A375 (cell line): ENCODE measurements around the gene NIT1. TPM values are rescaled to one million over a fixed set of nuclear protein-coding genes. Genes with fewer than 3 reads are reported as not detected.

ENCODE experiments used
- small RNA-seq: library from RNA; depleted of rRNA; stranded (forward); fragments of <200 nt; gene quantifications from one replicate; pipeline ENCODE3, GENCODE V24; 2014
- total RNA-seq: library from RNA; depleted of rRNA; stranded (reverse); fragments of >200 nt; shearing (Covaris generic); gene quantifications from 2 replicates; pipeline ENCODE4 v1.2.3, GENCODE V29; 2014; rRNA removed

The NIT1 gene
- total RNA-seq, result 35.0 and 38.6 TPM in 2 replicates

DNA sequence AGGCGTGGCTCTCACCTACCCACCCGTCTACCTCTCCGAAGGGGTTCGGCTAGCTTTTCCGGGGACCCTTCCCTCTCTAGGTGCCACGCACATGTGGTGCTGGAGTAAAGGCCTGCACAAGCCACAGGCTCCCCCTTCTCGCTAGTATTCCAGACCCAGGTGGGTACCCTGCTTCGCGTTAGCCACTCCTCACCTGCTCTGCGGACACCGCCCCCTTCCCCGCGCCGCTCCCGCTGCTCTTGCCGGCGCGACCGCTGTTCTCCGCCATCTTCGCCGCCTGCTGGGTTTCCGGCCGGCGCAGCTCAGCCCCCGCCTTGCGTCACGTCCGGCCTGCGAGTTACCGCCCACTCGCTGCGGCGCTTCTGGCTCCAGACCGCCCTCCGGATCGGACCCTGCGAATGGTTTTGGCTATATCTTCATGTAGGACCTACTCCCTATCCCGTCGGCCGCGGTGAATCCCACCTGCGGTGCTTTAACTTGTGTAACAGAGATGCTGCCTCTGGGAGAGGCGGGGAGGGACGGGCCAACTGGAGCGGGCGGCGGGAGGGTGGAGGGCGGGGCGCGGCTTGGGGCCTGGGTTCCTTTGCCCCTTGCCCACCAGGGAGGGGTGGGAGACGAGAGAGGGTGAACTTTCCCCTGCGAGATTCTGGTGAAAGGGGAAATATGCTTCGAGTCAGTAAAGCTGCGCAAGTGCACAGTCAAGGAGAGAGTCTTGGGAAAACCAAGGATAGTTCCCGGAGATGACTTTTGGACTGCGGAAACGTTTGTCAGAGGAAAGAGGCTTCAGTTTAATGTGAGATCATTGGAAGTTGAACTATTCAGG lies at the start of gene NIT1, which contains the start of gene PFDN2:
Gene NIT1, plus strand, starts transcription at position 347 of the 823 bp plus-strand sequence. Its CDS starts 72 bp downstream, at position 419.
Gene PFDN2, minus strand, starts transcription at position 279 of the 823 bp plus-strand sequence. Its CDS starts 11 bp downstream, at position 268.

GRCh38 chr1:161069731-161070270 lies 48.1 kb upstream of the NIT1 start, which contains the start of gene ARHGAP30:
Gene ARHGAP30, minus strand, starts transcription at chr1:161069891. Its CDS starts 267 bp downstream, at chr1:161069624.

DNA sequence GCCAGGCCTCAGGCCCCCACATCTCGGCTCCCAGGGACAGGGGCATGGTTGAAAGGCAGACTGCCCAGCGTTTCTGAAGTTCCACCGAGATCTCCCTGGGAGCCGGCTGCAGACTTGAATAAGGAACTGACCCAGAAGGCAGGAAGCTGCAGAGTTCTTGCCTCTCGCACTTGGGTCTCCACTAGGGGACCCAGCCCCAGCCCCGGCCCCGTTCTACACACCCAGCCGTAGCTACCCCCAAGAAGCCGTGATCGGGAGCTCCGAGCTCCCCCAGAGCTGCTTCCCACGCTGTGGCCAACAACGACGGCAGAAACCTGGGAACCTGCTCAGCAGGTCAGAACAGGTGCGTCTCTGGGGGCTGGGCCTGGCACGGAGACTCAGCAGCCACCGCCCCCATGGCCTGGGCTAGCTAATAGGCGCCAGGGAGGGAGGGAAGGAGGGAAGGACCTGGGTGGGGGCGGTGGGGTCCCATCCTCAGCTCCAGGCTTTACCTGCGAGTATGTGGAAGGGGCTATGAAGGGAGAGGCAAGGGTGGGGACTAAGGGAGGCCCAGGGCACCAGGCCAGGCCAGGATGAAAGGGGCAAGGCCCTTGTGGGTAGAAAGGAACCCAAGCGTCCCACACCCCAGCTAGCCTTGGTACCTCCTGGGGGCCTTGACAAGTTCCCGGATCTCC lies 28.5 kb upstream of the NIT1 start, which contains the start of gene NECTIN4:
Gene NECTIN4, minus strand, starts transcription at position 308 of the 674 bp plus-strand sequence. Its CDS starts 262 bp downstream, at position 46.

DNA sequence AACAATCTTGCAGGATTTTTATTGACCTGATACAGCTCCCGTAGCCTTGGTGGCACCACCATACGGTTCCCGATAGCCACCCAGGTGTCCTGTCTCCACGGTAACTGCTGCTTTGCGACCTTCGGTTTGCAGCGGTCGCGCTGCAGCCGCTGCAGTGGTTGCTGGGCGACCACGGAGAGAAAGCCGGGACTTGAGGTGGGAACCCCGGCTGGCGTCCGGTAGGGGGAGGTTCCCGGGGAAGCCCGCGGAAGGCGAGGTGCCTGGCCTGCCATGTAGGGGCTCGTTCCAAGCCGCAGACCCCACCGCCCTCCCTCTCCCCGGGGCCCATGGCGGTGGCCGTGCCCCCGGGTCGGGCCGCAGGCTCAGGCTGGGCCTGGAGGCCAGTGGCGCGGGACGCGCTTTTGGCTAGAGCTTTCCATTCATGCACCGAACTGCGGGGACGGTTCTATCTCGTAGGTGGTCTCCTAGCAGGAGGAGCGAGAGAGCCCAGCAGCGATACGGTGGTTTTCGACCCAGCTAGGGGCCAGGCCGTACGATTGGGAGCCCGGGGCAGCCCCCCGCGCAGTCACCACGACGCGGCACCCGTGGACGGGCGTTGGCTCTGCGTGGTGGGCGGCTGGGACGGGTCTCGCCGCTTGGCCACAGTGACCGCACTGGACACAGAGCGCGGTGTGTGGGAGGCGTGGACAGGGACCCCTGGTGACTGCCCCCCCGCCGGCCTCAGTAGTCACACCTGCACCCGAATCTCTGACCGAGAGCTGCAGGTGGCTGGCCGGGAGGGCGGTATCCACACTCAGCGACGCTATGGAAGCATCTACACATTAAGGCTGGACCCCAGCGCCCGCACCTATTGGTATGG lies 19.5 kb upstream of the NIT1 start, which contains the start of gene KLHDC9:
Gene KLHDC9, plus strand, starts transcription at position 152 of the 859 bp plus-strand sequence. Its CDS starts 175 bp downstream, at position 327.

DNA sequence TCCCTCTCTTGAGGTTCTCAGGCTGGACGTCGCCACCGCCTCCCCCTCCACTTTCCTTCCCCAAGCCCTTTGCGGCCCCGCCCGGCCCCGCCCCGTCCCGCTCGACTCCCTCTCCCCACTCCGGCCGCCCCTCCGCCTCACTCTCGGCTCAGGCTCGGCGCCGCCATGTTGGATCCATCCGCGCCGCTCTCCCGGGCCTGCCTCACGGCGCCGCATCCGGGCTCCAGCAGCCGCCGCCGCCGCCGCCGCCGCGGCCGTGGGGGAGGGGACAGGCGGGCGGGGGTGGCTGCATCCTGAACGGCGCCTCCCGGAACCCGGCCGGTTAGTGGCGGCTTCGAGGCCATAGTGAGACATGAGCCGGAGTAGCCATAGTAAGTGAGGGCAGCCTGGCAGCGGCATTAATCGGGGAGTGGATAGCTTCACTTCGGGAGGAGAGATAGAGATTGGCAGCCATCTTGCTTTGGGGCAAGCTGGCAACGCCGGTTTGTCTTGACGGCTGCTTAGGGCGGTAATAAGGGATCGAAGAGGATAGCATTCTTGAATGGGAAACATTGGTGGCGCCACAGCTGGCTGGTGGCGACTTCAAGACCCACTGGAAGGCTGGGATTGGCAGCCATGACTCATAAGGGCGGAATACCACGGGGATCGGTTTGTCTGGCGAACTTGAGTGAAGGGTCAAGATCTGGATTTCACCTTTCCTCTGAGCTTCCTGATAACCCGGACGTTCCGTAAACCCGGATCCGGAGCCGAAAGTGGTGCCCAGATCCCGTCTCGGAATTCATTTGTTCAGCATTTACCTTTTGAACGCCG lies 14.7 kb downstream of the NIT1 start, which contains the start of gene DEDD:
Gene DEDD, minus strand, starts transcription at position 258 of the 810 bp plus-strand sequence. CDS start 8,205 bp downstream, outside the sequence.

GRCh38 chr1:161153682-161154337 lies 35.9 kb downstream of the NIT1 start, which contains the start of gene UFC1:
Gene UFC1, plus strand, starts transcription at chr1:161153978. Its CDS starts 20 bp downstream, at chr1:161153998.

DNA sequence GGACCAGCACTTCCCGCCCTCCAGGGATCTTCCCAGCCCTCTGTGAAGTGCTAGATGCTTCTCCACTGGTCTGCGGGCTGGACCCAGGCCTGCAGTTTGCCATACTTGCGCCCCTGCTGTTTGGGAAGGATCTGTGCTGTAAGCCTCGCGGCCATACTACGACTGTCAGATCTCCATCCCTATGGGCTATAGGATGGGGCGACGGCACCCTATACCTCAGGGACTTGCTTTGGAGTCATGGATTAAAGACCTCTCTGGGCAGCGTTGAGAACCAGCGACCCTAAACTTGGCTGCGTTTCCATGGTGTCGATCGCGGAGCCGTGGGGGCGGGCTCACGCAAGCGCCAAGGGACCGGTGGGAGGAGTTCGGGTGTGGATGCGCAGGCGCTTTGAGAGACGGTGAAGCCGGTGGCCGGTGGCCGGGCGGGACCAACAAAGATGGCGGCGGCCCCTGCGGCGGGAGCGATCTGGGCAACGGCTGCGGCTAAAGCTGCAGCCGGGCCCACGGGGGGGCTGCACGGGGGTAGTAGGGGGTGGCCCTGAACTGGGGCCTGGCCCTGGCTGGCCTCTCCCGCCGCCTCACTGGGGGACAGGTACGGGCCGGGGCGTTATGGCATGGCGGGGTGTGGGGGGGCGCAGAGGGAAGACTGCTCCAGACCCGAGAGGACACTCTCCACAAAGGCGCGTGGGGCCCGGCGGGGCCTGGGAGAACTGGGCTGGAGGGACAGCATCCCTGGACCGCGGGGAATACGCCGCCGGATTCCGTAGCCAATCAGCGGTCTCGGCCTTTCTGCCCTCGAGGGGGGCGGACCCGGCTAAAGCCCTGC lies 41.4 kb downstream of the NIT1 start, which contains the start of gene USP21:
Gene USP21, plus strand, starts transcription at position 414 of the 826 bp plus-strand sequence. CDS start 1,141 bp downstream, outside the sequence.

DNA sequence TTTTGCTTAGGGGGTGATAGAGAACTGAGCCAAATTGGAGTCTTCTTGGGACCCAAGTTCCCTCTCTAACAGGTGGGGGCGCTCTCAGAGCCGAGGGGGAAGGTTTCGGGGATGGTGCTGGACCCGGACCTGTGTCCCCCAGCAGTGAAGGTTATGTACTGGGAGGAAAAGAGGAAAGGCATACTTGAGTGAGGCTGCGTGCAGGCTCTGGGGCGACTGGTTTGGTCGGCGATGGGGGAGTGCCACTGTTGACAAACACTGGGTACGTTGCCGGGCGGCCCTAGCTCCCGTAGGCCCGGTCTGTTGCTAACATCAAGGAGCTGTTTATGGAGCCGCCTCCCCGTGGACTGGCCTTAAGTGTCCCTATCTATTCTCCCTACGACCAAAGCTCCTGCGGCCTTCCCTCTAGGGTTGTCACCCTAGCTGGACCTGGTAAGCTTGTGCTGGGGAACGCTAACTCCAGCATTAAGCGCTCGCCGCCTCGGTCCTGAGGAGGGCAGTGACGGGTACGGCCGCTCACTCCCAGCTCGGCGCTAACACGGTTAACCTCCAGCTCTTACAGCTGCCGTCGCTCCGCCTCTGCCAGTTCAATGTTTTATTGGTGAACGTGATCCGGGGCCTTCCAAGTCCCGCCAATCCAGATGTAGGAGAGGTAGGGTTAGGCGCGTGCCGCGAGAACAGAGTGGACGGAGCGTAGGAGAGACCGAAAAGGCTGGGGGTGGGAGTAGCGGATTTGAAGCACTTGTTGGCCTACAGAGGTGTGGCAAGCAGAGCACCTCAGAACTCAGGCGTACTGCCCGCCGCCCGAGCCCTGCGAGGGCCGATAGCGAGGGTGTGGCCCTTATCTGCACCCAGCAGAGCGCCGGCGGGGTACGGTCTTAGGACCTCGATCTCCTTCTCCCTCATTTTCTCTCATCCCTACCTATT lies 48.1 kb downstream of the NIT1 start, which contains the start of gene PPOX:
Gene PPOX, plus strand, starts transcription at position 685 of the 927 bp plus-strand sequence. CDS start 422 bp downstream, outside the sequence.

Small RNA genes within 50 kb of the gene (small RNA-seq; reads per million reads assigned to genes)
- gene RF01225, result not detected

Other genes starting within 250 kb of the NIT1 start
- not detected in 2 replicates for gene ITLN1, start 232.9 kb upstream of the NIT1 start, total RNA-seq
- gene ITLN2, start 163.3 kb upstream of the NIT1 start, total RNA-seq, result 0.15 TPM in 1 of 2 replicates, not detected in the other
- 4.0 and 5.7 TPM in 2 replicates for gene F11R, start 97.0 kb upstream of the NIT1 start, total RNA-seq
- gene TSTD1, start 79.1 kb upstream of the NIT1 start, total RNA-seq, result 0.83 TPM in 1 of 2 replicates, not detected in the other
- 80.3 and 97.9 TPM in 2 replicates for gene USF1, start 72.1 kb upstream of the NIT1 start, total RNA-seq
- 1.1 and 2.7 TPM in 2 replicates for gene ARHGAP30, start 48.2 kb upstream of the NIT1 start, total RNA-seq
- gene NECTIN4, start 28.5 kb upstream of the NIT1 start, total RNA-seq, result 0.27 and 1.2 TPM in 2 replicates
- not detected in 2 replicates for gene KLHDC9, start 19.7 kb upstream of the NIT1 start, total RNA-seq
- gene PFDN2, start 68 bp upstream of the NIT1 start, total RNA-seq, result 405 and 434 TPM in 2 replicates
- 39.8 and 45.0 TPM in 2 replicates for gene DEDD, start 14.6 kb downstream of the NIT1 start, total RNA-seq
- gene UFC1, start 35.9 kb downstream of the NIT1 start, total RNA-seq, result 149 and 159 TPM in 2 replicates
- 12.2 and 17.1 TPM in 2 replicates for gene USP21, start 41.4 kb downstream of the NIT1 start, total RNA-seq
- gene PPOX, start 48.3 kb downstream of the NIT1 start, total RNA-seq, result 29.7 and 37.1 TPM in 2 replicates
- 55.0 and 56.1 TPM in 2 replicates for gene B4GALT3, start 59.4 kb downstream of the NIT1 start, total RNA-seq
- gene ADAMTS4, start 80.9 kb downstream of the NIT1 start, total RNA-seq, result 0.15 and 0.50 TPM in 2 replicates
- gene NDUFS2, start 84.3 kb downstream of the NIT1 start, total RNA-seq, result 304 and 309 TPM in 2 replicates
- not detected in 2 replicates for gene FCER1G, start 97.2 kb downstream of the NIT1 start, total RNA-seq
- gene APOA2, start 105.5 kb downstream of the NIT1 start, total RNA-seq, result not detected in 2 replicates
- gene TOMM40L, start 108.0 kb downstream of the NIT1 start, total RNA-seq, result 11.1 and 12.2 TPM in 2 replicates
- gene NR1I3, start 120.1 kb downstream of the NIT1 start, total RNA-seq, result not detected in 2 replicates
- not detected in 2 replicates for gene PCP4L1, start 140.6 kb downstream of the NIT1 start, total RNA-seq
- 6.0 and 6.9 TPM in 2 replicates for gene MPZ, start 191.9 kb downstream of the NIT1 start, total RNA-seq
- gene SDHC, start 196.3 kb downstream of the NIT1 start, total RNA-seq, result 27.0 and 28.4 TPM in 2 replicates
- gene CFAP126, start 249.8 kb downstream of the NIT1 start, total RNA-seq, result not detected in 2 replicates